ENCODE measurements around the gene OSBPL2. TPM values are rescaled to one million over a fixed set of nuclear protein-coding genes. Genes with fewer than 3 reads are reported as not detected.

OSBPL2 gene
- total RNA-seq, 1 experiment from 2014 or later = 115 TPM

GRCh38 chr20:62245911-62246280 lies 7.6 kb downstream of the OSBPL2 start:
- DNase-seq = no peak
- CTCF ChIA-PET = interaction anchor here (0.6 kb wide), 1 partner anchor 226 kb away, joined by 3 read pairs; no protein-coding TSS in a partner anchor
- Mint-ChIP-seq H3K36me3 (ENCODE audit: insufficient read depth, unreplicated experiment) (peaks cover 48% of the 10 kb centered on the region), H3K27ac (ENCODE audit: unreplicated experiment) (no peak overlapping the region), H3K4me3 (ENCODE audit: low read depth, unreplicated experiment) (no peak overlapping the region), H3K27me3 (ENCODE audit: unreplicated experiment) (no peaks in the 10 kb centered on the region), H3K9me3 (ENCODE audit: low read depth, unreplicated experiment) (no peaks in the 10 kb centered on the region), H3K4me1 (ENCODE audit: low read depth, unreplicated experiment) (peaks cover 40% of the 10 kb centered on the region)
- intact Hi-C loops (cut with micrococcal nuclease; ENCODE audit: unreplicated experiment) = no loop called here
- BruUV-seq (replicated peaks) = no TSS peak
- TF ChIP-seq, protein P1, sequence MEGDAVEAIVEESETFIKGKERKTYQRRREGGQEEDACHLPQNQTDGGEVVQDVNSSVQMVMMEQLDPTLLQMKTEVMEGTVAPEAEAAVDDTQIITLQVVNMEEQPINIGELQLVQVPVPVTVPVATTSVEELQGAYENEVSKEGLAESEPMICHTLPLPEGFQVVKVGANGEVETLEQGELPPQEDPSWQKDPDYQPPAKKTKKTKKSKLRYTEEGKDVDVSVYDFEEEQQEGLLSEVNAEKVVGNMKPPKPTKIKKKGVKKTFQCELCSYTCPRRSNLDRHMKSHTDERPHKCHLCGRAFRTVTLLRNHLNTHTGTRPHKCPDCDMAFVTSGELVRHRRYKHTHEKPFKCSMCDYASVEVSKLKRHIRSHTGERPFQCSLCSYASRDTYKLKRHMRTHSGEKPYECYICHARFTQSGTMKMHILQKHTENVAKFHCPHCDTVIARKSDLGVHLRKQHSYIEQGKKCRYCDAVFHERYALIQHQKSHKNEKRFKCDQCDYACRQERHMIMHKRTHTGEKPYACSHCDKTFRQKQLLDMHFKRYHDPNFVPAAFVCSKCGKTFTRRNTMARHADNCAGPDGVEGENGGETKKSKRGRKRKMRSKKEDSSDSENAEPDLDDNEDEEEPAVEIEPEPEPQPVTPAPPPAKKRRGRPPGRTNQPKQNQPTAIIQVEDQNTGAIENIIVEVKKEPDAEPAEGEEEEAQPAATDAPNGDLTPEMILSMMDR (IDR thresholded peaks at IDR 0.05; ENCODE audit: unreplicated experiment) = no peak

DNA sequence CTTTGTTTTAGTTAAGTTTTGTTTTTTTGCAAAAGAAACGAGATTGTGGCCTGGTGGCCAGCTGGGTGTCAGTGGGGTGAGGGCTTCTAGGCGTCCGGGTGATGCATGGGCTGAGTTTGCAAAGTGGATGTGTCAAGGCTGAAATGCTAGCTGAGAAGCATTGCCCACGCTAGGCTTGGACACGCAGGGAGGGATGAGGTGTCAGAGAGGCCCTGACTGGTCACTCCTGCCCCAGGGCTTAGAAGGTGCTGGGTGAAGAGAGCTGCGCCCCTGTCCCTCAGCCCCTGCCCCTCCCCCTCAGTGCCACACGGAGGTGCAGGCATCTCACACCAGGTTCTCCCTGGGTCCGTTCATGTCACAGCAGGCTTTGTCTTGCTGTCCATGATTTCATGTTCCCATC lies 8.1 kb downstream of the OSBPL2 start:
- peaks cover 43% of the 10 kb centered on the region for H3K36me3 Mint-ChIP-seq (ENCODE audit: insufficient read depth, unreplicated experiment)
- no TSS peak for BruUV-seq (replicated peaks)

GRCh38 chr20:62246872-62247652 lies 8.7 kb downstream of the OSBPL2 start:
- Mint-ChIP-seq H3K27me3 (ENCODE audit: unreplicated experiment) (no peaks in the 10 kb centered on the region), H3K4me1 (ENCODE audit: low read depth, unreplicated experiment) (peaks cover 29% of the 10 kb centered on the region), H3K9me3 (ENCODE audit: low read depth, unreplicated experiment) (no peaks in the 10 kb centered on the region), H3K36me3 (ENCODE audit: insufficient read depth, unreplicated experiment) (peaks cover 39% of the 10 kb centered on the region), H3K4me3 (ENCODE audit: low read depth, unreplicated experiment) (no peak overlapping the region), H3K27ac (ENCODE audit: unreplicated experiment) (no peak overlapping the region)
- no TSS peak for BruUV-seq (replicated peaks)
- intact Hi-C loops (cut with micrococcal nuclease; ENCODE audit: unreplicated experiment) = no loop called here
- TF ChIP-seq, protein P1 (IDR thresholded peaks at IDR 0.05; ENCODE audit: unreplicated experiment) = no peak
- no peak for DNase-seq
- CTCF ChIA-PET = no interaction called here

More for the DNA sequence above, 8.1 kb downstream of the OSBPL2 start:
- Mint-ChIP-seq H3K9me3 (ENCODE audit: low read depth, unreplicated experiment) (no peaks in the 10 kb centered on the region), H3K27me3 (ENCODE audit: unreplicated experiment) (no peaks in the 10 kb centered on the region), H3K4me1 (ENCODE audit: low read depth, unreplicated experiment) (peaks cover 34% of the 10 kb centered on the region), H3K4me3 (ENCODE audit: low read depth, unreplicated experiment) (no peak overlapping the region), H3K27ac (ENCODE audit: unreplicated experiment) (no peak overlapping the region)
- CTCF ChIA-PET = no interaction called here
- no peak for DNase-seq
- TF ChIP-seq, protein P1 (IDR thresholded peaks at IDR 0.05; ENCODE audit: unreplicated experiment) = no peak
- intact Hi-C loops (cut with micrococcal nuclease; ENCODE audit: unreplicated experiment) = no loop called here

DNA sequence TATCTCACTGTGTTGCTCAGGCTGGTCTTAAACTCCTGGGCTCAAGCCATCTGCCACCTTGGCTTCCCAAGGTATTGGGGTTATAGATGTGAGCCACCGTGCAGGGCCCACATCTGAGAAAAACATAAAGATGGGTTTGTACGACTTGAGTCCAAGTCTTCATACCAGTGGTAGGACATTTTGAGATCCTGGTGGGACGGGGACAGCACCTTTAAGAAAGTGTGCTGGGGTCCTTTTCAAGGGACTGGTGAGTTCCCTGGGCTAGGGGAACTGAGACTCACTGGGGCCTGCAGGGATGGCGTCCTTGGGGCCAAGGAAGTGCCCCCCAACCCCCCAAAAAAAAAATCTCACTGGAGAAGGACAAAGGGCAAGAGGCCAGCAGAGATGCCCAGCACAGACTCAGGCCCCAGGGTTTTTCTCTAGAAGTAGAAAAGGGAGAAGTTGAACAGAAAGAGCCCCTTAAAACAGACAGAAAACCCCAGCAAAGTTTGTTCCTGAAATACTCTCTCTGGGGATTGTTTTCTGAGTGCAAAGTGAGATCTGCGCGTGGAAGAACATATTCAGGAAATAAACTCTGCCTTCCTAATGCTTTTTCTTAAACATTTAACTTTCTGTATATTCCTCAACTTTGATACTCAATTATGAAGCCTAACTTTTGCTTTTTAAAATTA lies 10.7 kb downstream of the OSBPL2 start:
- no peak overlapping the region for H3K4me3 Mint-ChIP-seq (ENCODE audit: low read depth, unreplicated experiment)
- TF ChIP-seq, protein P1 (IDR thresholded peaks at IDR 0.05; ENCODE audit: unreplicated experiment) = no peak
- no peaks in the 10 kb centered on the region for H3K9me3 Mint-ChIP-seq (ENCODE audit: low read depth, unreplicated experiment)
- peaks cover 28% of the 10 kb centered on the region for H3K4me1 Mint-ChIP-seq (ENCODE audit: low read depth, unreplicated experiment)
- H3K27ac Mint-ChIP-seq (ENCODE audit: unreplicated experiment) = no peak overlapping the region
- intact Hi-C loops (cut with micrococcal nuclease; ENCODE audit: unreplicated experiment) = no loop called here
- no TSS peak for BruUV-seq (replicated peaks)
- H3K27me3 Mint-ChIP-seq (ENCODE audit: unreplicated experiment) = no peaks in the 10 kb centered on the region
- peaks cover 25% of the 10 kb centered on the region for H3K36me3 Mint-ChIP-seq (ENCODE audit: insufficient read depth, unreplicated experiment)
- DNase-seq = no peak
- CTCF ChIA-PET = no interaction called here

Data from Calu3 (cell line).